ENCODE measurements around the gene SELENOV.

DNA sequence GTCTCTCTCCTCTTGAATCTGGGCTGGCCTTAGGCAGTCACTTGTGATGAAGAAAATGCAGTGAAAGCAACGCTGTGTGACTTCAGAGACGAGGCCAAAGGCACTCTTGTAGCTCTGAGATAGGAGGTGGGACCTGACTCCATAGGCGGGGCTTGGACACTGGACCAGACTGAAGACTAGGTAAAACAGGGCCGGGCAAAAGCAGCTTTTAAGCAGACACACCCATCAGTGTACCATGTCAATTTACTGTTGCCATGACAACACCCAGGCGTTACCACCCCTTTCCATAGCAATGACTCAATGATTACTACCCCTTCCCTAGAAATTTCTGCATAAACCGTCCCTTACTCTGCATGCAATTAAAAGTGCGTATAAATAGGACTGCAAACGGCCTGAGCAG, 31.7 kb downstream of the SELENOV start:
- TF ChIP-seq, protein P1, sequence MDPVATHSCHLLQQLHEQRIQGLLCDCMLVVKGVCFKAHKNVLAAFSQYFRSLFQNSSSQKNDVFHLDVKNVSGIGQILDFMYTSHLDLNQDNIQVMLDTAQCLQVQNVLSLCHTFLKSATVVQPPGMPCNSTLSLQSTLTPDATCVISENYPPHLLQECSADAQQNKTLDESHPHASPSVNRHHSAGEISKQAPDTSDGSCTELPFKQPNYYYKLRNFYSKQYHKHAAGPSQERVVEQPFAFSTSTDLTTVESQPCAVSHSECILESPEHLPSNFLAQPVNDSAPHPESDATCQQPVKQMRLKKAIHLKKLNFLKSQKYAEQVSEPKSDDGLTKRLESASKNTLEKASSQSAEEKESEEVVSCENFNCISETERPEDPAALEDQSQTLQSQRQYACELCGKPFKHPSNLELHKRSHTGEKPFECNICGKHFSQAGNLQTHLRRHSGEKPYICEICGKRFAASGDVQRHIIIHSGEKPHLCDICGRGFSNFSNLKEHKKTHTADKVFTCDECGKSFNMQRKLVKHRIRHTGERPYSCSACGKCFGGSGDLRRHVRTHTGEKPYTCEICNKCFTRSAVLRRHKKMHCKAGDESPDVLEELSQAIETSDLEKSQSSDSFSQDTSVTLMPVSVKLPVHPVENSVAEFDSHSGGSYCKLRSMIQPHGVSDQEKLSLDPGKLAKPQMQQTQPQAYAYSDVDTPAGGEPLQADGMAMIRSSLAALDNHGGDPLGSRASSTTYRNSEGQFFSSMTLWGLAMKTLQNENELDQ (tag by site-specific recombination; IDR thresholded peaks at IDR 0.05; ENCODE audit: low read depth): no peak
- TF ChIP-seq SP2 (tag by site-specific recombination; IDR thresholded peaks at IDR 0.05): no peak
- TF ChIP-seq, protein P2, sequence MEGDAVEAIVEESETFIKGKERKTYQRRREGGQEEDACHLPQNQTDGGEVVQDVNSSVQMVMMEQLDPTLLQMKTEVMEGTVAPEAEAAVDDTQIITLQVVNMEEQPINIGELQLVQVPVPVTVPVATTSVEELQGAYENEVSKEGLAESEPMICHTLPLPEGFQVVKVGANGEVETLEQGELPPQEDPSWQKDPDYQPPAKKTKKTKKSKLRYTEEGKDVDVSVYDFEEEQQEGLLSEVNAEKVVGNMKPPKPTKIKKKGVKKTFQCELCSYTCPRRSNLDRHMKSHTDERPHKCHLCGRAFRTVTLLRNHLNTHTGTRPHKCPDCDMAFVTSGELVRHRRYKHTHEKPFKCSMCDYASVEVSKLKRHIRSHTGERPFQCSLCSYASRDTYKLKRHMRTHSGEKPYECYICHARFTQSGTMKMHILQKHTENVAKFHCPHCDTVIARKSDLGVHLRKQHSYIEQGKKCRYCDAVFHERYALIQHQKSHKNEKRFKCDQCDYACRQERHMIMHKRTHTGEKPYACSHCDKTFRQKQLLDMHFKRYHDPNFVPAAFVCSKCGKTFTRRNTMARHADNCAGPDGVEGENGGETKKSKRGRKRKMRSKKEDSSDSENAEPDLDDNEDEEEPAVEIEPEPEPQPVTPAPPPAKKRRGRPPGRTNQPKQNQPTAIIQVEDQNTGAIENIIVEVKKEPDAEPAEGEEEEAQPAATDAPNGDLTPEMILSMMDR (tag by site-specific recombination; IDR thresholded peaks at IDR 0.05): no peak
- no peak for TF ChIP-seq TCF7L2 (IDR thresholded peaks at IDR 0.05; ENCODE audit: borderline replicate concordance, low read depth, low read length)
- no peak for TF ChIP-seq ZNF777 (tag by site-specific recombination; IDR thresholded peaks at IDR 0.05; ENCODE audit: borderline replicate concordance)
- TF ChIP-seq, protein P3, sequence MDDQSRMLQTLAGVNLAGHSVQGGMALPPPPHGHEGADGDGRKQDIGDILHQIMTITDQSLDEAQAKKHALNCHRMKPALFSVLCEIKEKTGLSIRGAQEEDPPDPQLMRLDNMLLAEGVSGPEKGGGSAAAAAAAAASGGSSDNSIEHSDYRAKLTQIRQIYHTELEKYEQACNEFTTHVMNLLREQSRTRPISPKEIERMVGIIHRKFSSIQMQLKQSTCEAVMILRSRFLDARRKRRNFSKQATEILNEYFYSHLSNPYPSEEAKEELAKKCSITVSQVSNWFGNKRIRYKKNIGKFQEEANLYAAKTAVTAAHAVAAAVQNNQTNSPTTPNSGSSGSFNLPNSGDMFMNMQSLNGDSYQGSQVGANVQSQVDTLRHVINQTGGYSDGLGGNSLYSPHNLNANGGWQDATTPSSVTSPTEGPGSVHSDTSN (CRISPR knock-in tag; IDR thresholded peaks at IDR 0.05): no peak
- no peak for TF ChIP-seq ZNF366 (tag by site-specific recombination; conservative IDR thresholded peaks at IDR 0.05)
- TF ChIP-seq, protein P4, sequence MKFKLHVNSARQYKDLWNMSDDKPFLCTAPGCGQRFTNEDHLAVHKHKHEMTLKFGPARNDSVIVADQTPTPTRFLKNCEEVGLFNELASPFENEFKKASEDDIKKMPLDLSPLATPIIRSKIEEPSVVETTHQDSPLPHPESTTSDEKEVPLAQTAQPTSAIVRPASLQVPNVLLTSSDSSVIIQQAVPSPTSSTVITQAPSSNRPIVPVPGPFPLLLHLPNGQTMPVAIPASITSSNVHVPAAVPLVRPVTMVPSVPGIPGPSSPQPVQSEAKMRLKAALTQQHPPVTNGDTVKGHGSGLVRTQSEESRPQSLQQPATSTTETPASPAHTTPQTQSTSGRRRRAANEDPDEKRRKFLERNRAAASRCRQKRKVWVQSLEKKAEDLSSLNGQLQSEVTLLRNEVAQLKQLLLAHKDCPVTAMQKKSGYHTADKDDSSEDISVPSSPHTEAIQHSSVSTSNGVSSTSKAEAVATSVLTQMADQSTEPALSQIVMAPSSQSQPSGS (tag by site-specific recombination; IDR thresholded peaks at IDR 0.05; ENCODE audit: low read depth): no peak
- no peak for TF ChIP-seq REPIN1 (tag by site-specific recombination; IDR thresholded peaks at IDR 0.05; ENCODE audit: low read depth)
